ENCODE measurements around the gene CCL24. TPM values are rescaled to one million over a fixed set of nuclear protein-coding genes. Genes with fewer than 3 reads are reported as not detected.
"Not testable (repeated sequence)": the region's sequence is repeated elsewhere in the genome, so short reads cannot be mapped to it uniquely, and the experiment has no call there.

CCL24 gene, protein sequence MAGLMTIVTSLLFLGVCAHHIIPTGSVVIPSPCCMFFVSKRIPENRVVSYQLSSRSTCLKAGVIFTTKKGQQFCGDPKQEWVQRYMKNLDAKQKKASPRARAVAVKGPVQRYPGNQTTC
- 0.45 TPM in 1 of 2 replicates, not detected in the other for total RNA-seq (2014; rRNA removed; shearing (Covaris generic))

DNA sequence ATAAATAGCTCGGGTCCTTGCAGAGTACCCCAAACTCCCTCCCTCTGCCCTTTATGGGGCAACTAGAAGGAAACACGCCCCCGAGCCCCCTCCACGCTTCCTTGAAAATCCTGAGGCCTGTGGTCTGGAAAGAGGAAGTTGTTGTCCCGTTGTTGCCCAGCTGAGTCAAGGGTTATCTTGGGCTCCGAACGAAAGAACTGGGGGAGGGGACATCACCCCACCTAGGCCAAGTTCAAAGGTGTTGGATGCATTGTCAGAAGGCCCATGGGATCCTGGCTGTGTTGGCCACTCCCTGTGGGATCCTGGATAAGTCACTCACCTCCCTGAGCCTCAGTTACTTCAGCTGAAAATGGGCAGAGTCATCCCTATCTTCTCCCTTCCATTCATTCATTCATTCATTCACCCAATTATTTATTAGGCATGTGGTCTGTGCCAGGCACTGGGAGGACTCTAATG lies at the start of gene CCL24:
Gene CCL24 (minus strand): TSS at position 26 of the 456 bp plus-strand sequence. CDS start 91 bp downstream, outside the sequence.
- H3K27ac ChIP-seq, result no peak within 1 kb of the TSS
- H3K27me3 ChIP-seq (replicated peaks), result no peaks in the 10 kb centered on the region

DNA sequence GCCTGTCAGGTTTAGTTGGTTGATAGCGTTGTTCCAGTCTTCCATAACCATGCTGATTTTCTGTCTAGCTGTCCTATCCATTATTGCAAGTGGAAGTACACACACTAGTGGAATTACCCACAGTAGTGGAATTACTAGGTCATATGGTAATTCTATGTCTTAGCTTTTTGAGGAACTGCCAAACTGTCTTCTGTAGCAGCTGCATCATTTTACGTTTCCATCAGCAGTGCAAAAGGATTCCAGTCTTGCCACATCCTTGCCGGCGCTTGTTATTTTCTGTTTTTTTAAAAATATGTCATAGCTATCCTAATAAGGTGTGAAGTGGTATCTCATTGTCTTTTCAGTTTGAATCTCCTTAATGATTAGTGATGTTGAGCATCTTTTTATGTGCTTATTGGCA lies 48.0 kb upstream of the CCL24 start:
- Histone ChIP-seq H3K4me3 (no peak overlapping the region), H3K4me1 (replicated peaks) (peaks cover 12% of the 10 kb centered on the region), H3K9me3 (replicated peaks) (no peaks in the 10 kb centered on the region), H3K27ac (no peak overlapping the region), H3K27me3 (replicated peaks) (no peaks in the 10 kb centered on the region), H3K36me3 (no peaks in the 10 kb centered on the region)
- DNase-seq (ENCODE audit: low read depth in 1 of 2, low spot score in 2 of 2), result no peak

More for the DNA sequence above, at the start of gene CCL24:
- Histone ChIP-seq H3K4me3 (no peak within 1 kb of the TSS), H3K36me3 (no peaks in the 10 kb centered on the region), H3K9me3 (replicated peaks) (no peaks in the 10 kb centered on the region), H3K4me1 (replicated peaks) (peaks cover 9% of the 10 kb centered on the region)
- DNase-seq (ENCODE audit: low read depth in 1 of 2, low spot score in 2 of 2), result no peak

DNA sequence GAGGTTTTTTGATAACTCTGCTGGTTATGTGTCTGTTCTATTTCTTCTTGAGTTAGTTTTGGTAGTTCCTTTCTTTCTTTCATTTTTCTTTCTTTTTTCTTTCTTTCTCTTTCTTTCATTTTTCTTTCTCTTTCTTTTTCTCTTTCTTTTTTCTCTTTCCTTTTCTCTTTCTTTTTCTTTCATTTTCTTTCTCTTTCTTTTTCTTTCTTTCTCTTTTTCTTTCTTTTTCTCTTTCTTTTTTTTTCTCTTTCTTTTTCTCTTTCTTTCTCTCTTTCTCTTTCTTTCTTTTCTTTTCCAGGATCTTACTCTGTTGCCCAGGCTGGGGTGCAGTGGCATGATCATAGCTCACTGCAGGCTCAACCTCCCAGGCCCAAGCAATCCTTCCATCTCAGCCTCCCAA lies 44.8 kb upstream of the CCL24 start:
- H3K4me3 ChIP-seq, result no peak overlapping the region
- peaks cover 4% of the 10 kb centered on the region; the same call in 1 of the 2 replicates for H3K4me1 ChIP-seq (replicated peaks)
- no peaks in the 10 kb centered on the region for H3K27me3 ChIP-seq (replicated peaks)
- no peak for DNase-seq (ENCODE audit: low read depth in 1 of 2, low spot score in 2 of 2)
- no peaks in the 10 kb centered on the region for H3K9me3 ChIP-seq (replicated peaks)
- H3K27ac ChIP-seq, result no peak overlapping the region
- H3K36me3 ChIP-seq, result no peaks in the 10 kb centered on the region

DNA sequence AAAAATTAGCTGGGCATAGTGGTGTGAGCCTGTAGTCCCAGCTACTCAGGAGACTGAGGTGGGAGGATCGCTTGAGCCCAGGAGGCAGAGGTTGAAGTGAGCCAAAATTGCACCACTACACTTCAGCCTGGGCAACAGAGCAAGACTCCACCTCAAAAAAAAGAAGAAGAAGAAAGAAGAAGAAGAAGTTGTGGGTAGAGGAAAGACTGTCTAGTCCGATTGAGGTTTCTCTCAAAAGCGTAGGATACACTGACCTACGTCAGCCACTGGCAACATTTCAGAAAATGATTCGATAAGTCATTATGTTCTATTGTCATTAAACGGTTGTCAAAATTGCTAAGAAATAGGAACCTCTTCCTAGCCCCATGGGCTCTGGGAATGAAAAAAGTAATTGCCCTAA lies 42.9 kb upstream of the CCL24 start:
- Histone ChIP-seq H3K36me3 (no peaks in the 10 kb centered on the region), H3K9me3 (replicated peaks) (no peaks in the 10 kb centered on the region), H3K27ac (no peak overlapping the region), H3K4me3 (no peak overlapping the region), H3K4me1 (replicated peaks) (peaks cover 4% of the 10 kb centered on the region; the same call in 1 of the 2 replicates), H3K27me3 (replicated peaks) (no peaks in the 10 kb centered on the region)
- DNase-seq (ENCODE audit: low read depth in 1 of 2, low spot score in 2 of 2), result no peak

DNA sequence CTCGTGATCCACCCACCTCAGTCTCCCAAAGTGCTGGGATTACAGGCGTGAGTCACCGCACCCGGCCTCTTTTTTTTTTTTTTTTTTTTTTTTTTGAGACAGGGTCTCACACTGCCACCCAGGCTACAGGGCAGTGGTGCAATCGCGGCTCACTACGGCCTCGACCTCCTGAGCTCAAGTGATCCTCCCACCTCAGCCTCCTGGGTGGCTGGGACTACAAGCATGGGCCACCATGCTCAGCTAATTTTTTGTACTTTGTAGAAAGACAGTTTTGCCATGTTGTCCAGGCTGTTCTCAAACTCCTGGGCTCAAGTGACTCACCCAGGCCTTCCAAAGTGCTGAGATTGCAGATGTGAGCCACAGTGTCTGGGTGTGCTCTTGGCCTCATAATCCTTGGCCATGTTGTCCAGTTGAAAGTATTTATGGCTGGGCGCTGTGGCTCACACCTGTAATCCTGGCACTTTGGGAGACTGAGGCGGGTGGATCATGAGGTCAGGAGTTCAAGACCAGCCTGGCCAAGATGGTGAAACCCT lies 41.3 kb upstream of the CCL24 start:
- DNase-seq (ENCODE audit: low read depth in 1 of 2, low spot score in 2 of 2); H3K4me3 ChIP-seq; H3K36me3 ChIP-seq; H3K9me3 ChIP-seq (replicated peaks); H3K4me1 ChIP-seq (replicated peaks); H3K27me3 ChIP-seq (replicated peaks); H3K27ac ChIP-seq: not testable (repeated sequence)

DNA sequence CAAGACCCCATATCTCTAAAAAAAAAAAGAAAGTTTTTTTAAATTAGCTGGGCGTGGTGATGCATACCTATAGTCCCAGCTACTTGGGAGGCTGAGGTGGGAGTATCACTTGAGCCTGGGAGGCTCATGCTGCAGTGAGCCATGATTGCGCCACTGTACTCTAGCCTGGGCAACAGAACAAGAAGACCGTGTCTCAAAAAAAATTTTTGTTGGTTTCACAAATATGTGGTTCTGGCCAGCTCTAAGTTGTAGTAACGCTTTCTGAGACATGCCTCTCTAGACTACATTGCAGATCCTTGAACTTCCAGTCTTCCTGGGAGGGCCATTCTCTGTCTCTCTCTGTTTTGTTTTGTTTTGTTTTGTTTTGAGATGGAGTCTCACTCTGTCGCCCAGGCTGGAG lies 40.6 kb upstream of the CCL24 start:
- Histone ChIP-seq H3K27me3 (replicated peaks) (no peaks in the 10 kb centered on the region), H3K4me1 (replicated peaks) (peaks cover 4% of the 10 kb centered on the region; the same call in 1 of the 2 replicates), H3K9me3 (replicated peaks) (no peaks in the 10 kb centered on the region), H3K4me3 (no peak overlapping the region), H3K36me3 (no peaks in the 10 kb centered on the region), H3K27ac (no peak overlapping the region)
- no peak for DNase-seq (ENCODE audit: low read depth in 1 of 2, low spot score in 2 of 2)

DNA sequence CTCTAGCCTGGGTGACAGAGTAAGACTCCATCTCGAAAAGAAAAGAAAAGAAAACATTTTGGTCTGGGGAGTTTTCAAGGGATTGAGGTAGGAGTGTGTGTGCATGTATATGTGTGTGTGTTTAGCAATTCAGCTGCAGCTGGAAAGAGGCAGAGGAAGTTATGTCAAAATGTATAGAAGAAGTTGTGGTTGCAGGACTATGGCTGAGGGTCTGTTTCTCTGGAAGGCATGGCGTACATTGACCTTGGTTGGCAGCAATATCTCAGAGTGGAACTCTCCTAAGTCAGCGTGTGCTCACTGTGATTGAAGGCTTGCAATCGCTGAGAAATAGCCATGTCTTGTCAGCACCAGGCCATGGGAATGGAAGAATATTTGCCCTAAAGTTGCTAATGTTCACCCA lies 36.6 kb upstream of the CCL24 start:
- no peaks in the 10 kb centered on the region for H3K27me3 ChIP-seq (replicated peaks)
- peaks cover 4% of the 10 kb centered on the region; the same call in 1 of the 2 replicates for H3K4me1 ChIP-seq (replicated peaks)
- no peaks in the 10 kb centered on the region for H3K9me3 ChIP-seq (replicated peaks)
- no peak overlapping the region for H3K4me3 ChIP-seq
- H3K36me3 ChIP-seq, result no peaks in the 10 kb centered on the region
- no peak overlapping the region for H3K27ac ChIP-seq
- no peak for DNase-seq (ENCODE audit: low read depth in 1 of 2, low spot score in 2 of 2)

DNA sequence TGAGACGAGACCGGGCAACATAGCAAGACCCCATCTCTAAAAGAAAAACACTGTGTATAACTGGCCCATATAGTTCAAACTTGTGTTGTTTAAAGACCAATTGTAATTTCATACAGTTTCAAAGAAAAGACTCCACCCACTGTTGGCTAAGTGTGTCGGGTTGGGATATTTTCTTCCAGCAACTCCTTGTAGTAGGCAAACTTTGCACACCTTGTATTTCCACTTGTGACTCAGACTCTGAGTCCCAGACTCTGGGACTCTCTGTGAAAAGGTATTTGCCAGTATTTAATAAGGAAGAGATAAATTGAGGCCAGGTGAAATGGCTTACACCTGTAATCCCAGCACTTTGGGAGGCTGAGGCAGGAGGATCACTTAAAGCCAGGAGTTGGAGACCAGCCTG lies 36.0 kb upstream of the CCL24 start:
- Histone ChIP-seq H3K27ac (no peak overlapping the region), H3K4me3 (no peak overlapping the region), H3K27me3 (replicated peaks) (no peaks in the 10 kb centered on the region), H3K4me1 (replicated peaks) (peaks cover 4% of the 10 kb centered on the region; the same call in 1 of the 2 replicates), H3K9me3 (replicated peaks) (no peaks in the 10 kb centered on the region), H3K36me3 (no peaks in the 10 kb centered on the region)
- no peak for DNase-seq (ENCODE audit: low read depth in 1 of 2, low spot score in 2 of 2)

DNA sequence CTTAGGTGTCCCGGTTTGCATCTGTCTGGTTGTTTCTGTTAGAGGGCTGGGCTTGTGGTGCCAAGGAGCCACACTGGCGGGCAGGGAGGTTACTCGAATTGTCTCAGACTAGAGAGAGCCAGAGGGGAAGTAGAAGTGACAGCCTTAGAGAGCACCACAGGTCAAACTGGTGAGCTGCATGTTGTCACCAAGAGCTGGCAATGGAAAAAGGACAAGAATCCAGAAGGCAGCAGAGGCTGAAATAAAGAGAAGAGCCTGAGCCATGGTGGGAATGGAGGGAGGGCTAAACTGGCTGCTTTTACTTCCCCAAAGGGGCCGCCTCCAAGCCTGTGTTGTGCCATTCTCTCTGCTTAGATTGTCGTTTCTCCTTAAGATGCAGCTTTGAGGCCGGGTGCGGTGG lies 34.1 kb upstream of the CCL24 start:
- Histone ChIP-seq H3K4me3 (no peak overlapping the region), H3K4me1 (replicated peaks) (peaks cover 16% of the 10 kb centered on the region)
- DNase-seq (ENCODE audit: low read depth in 1 of 2, low spot score in 2 of 2), result no peak

DNA sequence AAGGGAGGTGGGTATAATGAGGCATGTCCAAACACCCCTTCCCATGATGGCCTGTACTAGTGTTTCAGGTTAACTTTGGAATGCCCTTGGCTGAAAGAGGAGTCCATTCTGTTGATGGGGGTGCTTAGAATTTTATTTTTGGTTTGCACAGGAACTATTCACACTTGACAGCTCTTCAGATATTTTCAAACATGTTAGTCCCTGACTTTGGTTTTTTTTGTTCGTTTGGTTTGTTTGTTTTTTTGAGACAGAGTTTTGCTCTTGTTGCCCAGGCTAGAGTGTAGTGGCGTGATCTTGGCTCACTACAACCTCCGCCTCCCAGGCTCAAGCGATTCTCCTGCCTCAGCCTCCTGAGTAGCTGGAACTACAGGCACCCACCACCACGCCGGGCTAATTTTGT lies 31.5 kb upstream of the CCL24 start:
- not testable (repeated sequence) for DNase-seq (ENCODE audit: low read depth in 1 of 2, low spot score in 2 of 2); H3K27me3 ChIP-seq (replicated peaks); H3K4me3 ChIP-seq; H3K27ac ChIP-seq; H3K9me3 ChIP-seq (replicated peaks); H3K36me3 ChIP-seq
- peaks cover 31% of the 10 kb centered on the region for H3K4me1 ChIP-seq (replicated peaks)

More for the DNA sequence above, 34.1 kb upstream of the CCL24 start:
- H3K27me3 ChIP-seq (replicated peaks), result no peaks in the 10 kb centered on the region
- H3K9me3 ChIP-seq (replicated peaks), result no peaks in the 10 kb centered on the region
- no peaks in the 10 kb centered on the region for H3K36me3 ChIP-seq
- H3K27ac ChIP-seq, result no peak overlapping the region

DNA sequence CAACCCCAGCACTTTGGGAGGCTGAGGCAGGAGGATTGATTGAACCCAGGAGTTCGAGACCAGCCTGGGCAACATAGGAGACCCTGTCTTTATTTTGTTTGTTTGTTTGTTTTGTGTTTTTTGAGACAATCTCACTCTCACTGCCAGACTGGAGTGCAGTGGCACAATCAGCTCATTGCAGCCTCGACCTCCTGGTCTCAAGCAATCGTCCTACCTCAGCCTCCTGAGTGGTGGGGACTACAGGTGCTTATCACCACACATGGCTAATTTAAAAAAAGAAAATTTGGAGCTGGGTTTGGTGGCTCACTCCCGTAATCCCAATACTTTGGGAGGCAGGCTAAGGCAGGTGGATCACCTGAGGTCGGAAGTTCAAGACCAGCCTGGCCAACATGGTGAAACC lies 30.6 kb upstream of the CCL24 start:
- no peak overlapping the region for H3K4me3 ChIP-seq
- H3K4me1 ChIP-seq (replicated peaks), result peaks cover 31% of the 10 kb centered on the region
- H3K27me3 ChIP-seq (replicated peaks), result no peaks in the 10 kb centered on the region
- no peak for DNase-seq (ENCODE audit: low read depth in 1 of 2, low spot score in 2 of 2)
- no peaks in the 10 kb centered on the region for H3K36me3 ChIP-seq
- no peaks in the 10 kb centered on the region; the same call in 1 of the 2 replicates for H3K9me3 ChIP-seq (replicated peaks)
- H3K27ac ChIP-seq, result no peak overlapping the region

DNA sequence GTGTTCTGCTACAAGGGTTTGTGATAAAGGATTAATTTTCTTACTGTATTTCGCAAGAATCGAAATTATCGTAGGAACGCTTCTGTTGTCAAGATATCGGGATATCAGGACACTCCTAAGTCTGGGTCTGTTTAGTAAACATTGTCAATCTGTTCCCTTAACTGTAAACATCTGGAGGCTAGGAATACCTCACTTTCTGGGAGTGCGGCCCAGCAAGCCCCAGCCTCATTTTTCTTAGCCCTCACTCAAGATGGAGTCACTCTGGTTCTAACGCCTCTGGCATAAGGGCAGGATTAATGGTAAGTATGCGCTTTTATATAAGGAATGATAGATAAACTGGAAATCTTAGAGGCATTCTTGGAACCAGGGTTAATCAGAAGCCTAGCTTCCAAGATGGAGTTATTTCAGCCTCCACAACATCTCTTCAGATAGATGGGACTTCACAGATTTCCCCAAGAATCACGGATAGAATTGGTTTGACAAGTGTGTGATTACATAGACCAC lies 30.1 kb upstream of the CCL24 start:
- no peak for DNase-seq (ENCODE audit: low read depth in 1 of 2, low spot score in 2 of 2)
- H3K36me3 ChIP-seq, result no peaks in the 10 kb centered on the region
- H3K27ac ChIP-seq, result peak overlapping the region; percentile 75; the same call in 1 of the 2 replicates
- peaks cover 31% of the 10 kb centered on the region for H3K4me1 ChIP-seq (replicated peaks)
- no peaks in the 10 kb centered on the region; the same call in 1 of the 2 replicates for H3K9me3 ChIP-seq (replicated peaks)
- no peak overlapping the region for H3K4me3 ChIP-seq
- H3K27me3 ChIP-seq (replicated peaks), result no peaks in the 10 kb centered on the region

DNA sequence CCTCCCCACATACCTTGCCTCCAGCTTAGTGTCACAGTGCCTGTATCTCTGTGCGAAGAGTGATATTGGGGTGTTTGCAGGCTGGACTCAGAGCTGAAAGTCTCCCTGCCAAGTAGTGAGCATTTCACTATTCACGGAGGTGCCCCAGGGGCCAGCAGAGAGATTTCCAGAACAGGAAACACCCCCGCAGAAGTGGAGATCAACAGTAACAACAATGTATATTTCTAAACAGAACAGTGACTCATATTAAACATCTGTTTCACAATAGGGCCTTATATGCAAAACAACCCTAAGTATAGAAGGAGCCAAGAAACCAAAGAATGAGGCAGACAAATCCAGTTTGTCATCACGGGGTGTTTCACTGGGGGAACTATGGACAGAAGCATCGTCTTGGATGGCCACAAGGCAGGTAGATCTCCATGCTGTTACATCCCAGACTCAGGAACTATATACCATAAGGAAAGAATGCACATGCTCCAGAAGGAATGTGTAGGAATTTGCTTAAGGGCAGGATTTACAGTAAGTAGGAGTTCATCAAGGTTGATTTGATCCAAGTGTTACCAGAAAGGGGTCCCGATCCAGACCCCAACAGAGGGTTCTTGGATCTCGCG lies 29.3 kb upstream of the CCL24 start:
- Histone ChIP-seq H3K4me1 (replicated peaks) (peaks cover 31% of the 10 kb centered on the region), H3K27ac (peak overlapping the region; percentile 75), H3K9me3 (replicated peaks) (no peaks in the 10 kb centered on the region; the same call in 1 of the 2 replicates), H3K4me3 (peak overlapping the region; percentile 15), H3K36me3 (no peaks in the 10 kb centered on the region), H3K27me3 (replicated peaks) (no peaks in the 10 kb centered on the region)
- peak; percentile 80 to 86 for DNase-seq (ENCODE audit: low read depth in 1 of 2, low spot score in 2 of 2)

DNA sequence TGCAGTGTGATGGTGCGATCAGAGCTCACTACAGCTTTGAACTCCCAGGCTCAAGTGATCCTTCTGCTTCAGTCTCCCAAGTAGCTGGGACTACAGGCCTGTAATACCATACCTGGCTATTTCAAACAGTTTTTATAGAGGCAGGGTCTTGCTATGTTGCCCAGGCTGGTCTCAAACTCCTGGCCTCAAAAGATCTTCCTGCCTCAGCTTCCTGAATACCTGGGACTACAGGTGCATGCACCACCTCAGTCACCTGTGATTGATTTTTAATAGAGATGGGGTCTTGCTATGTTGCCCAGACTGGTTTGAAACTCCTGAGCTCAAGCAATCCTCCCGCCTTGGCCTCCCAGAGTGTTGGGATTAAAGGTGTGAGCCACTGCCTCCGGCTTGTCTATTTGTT lies 26.4 kb upstream of the CCL24 start:
- Histone ChIP-seq H3K27ac (no peak overlapping the region), H3K4me3 (no peak overlapping the region), H3K27me3 (replicated peaks) (no peaks in the 10 kb centered on the region), H3K9me3 (replicated peaks) (no peaks in the 10 kb centered on the region; the same call in 1 of the 2 replicates), H3K36me3 (no peaks in the 10 kb centered on the region), H3K4me1 (replicated peaks) (peaks cover 31% of the 10 kb centered on the region)
- no peak for DNase-seq (ENCODE audit: low read depth in 1 of 2, low spot score in 2 of 2)
